ENCODE data around the gene KRTAP6-2. TPM values are rescaled to one million over a fixed set of nuclear protein-coding genes. Genes with fewer than 3 reads are reported as not detected.

The KRTAP6-2 gene
- total and polyA plus RNA-seq, 2 of the 13 experiments (the other 11 are each of a cell fraction or from before 2014, with no cell fraction given), result not detected

DNA sequence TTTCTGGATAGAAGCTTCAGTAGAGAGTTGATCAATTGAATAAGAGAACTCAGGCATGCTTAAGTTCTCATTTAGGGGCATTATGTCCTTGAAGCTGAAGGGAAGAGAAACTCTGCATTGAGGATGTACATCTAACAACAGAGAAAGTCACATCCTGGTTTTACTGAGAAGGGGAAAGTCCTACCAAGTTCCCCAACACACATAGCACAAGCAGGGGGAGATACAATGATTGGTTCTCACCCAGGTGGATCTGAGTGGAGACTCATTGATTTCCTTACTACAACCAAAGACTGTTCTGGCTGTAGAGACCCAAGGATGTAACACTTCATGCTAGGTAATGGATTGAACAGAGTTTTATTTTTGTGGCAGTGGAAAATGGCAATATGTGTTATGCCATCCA, 16.5 kb upstream of the KRTAP6-2 start:
- CTCF ChIA-PET (ENCODE audit: low intra/inter-chr PET ratio, low total read pairs), result no interaction called here
- H3K36me3 ChIP-seq (replicated peaks in 1 of 2; ENCODE audit: control insufficient read depth in 1 of 2, insufficient read depth in 2 of 2, low read length in 2 of 2), result no peaks in the 10 kb centered on the region
- BruUV-seq (replicated peaks), result no TSS peak
- no peaks in the 10 kb centered on the region for H4K20me1 ChIP-seq (ENCODE audit: insufficient read depth, low read length)
- no peaks in the 10 kb centered on the region for H3K4me1 ChIP-seq (ENCODE audit: insufficient read depth, low read length)
- FAIRE-seq (no peak), DNase-seq (ENCODE audit: low spot score) (no peak), ATAC-seq (no peak)
- H3K9me3 ChIP-seq (ENCODE audit: low read length), result peaks cover 83% of the 10 kb centered on the region
- no peak overlapping the region for H3K27ac ChIP-seq (ENCODE audit: extremely low read length, insufficient read depth, low read length)
- no peaks in the 10 kb centered on the region for H3K79me2 ChIP-seq (ENCODE audit: insufficient read depth, low read length)
- TF ChIP-seq ZNF468 (CRISPR knock-in tag; IDR thresholded peaks at IDR 0.05) (no peak), SRSF4 (IDR thresholded peaks at IDR 0.05; ENCODE audit: low read depth, low read length, poor library complexity, severe bottlenecking) (no peak), ZNF451 (CRISPR knock-in tag; IDR thresholded peaks at IDR 0.05) (no peak), MED8 (CRISPR knock-in tag; IDR thresholded peaks at IDR 0.05; ENCODE audit: insufficient replicate concordance) (no peak), PCBP1 (IDR thresholded peaks at IDR 0.05; ENCODE audit: borderline replicate concordance, low read depth, low read length) (no peak), REL (CRISPR knock-in tag; conservative IDR thresholded peaks at IDR 0.05) (no peak), MIER3 (CRISPR knock-in tag; IDR thresholded peaks at IDR 0.05; ENCODE audit: borderline replicate concordance) (no peak), ZNF382 (CRISPR knock-in tag; IDR thresholded peaks at IDR 0.05; ENCODE audit: borderline replicate concordance) (no peak), ZSCAN12 (CRISPR knock-in tag; IDR thresholded peaks at IDR 0.05) (no peak), PAF1 (CRISPR knock-in tag; IDR thresholded peaks at IDR 0.05) (no peak), NFKBIZ (CRISPR knock-in tag; IDR thresholded peaks at IDR 0.05) (no peak), CCAR2 (optimal IDR thresholded peaks at IDR 0.05; ENCODE audit: low read depth, low read length) (no peak), GLI4 (CRISPR knock-in tag; IDR thresholded peaks at IDR 0.05; ENCODE audit: borderline replicate concordance) (no peak), EED (CRISPR knock-in tag; IDR thresholded peaks at IDR 0.05) (no peak), SMAD1 (CRISPR knock-in tag; IDR thresholded peaks at IDR 0.05; ENCODE audit: borderline replicate concordance, low read depth) (no peak), NAIF1 (CRISPR knock-in tag; IDR thresholded peaks at IDR 0.05; ENCODE audit: borderline replicate concordance) (no peak), SOX6 (IDR thresholded peaks at IDR 0.05) (no peak), SOX6 (CRISPR knock-in tag; IDR thresholded peaks at IDR 0.05) (no peak)
- TF ChIP-seq, protein P1, sequence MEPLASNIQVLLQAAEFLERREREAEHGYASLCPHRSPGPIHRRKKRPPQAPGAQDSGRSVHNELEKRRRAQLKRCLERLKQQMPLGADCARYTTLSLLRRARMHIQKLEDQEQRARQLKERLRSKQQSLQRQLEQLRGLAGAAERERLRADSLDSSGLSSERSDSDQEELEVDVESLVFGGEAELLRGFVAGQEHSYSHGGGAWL (CRISPR knock-in tag; IDR thresholded peaks at IDR 0.05), result no peak
- TF ChIP-seq, protein P2, sequence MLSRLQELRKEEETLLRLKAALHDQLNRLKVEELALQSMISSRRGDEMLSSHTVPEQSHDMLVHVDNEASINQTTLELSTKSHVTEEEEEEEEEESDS (CRISPR knock-in tag; IDR thresholded peaks at IDR 0.05; ENCODE audit: borderline replicate concordance), result no peak
- intact Hi-C loops (cut with micrococcal nuclease; ENCODE audit: unreplicated experiment) (no loop called here), in situ Hi-C loops (cut with HindIII; ENCODE audit: extremely low pct_ligation_motif_present, low pct_unique_long_range_greater_than_20kb) (no loop called here)
- H3K4me3 ChIP-seq (replicated peaks in 1 of 3; ENCODE audit: insufficient read depth in 1 of 3, low read depth in 2 of 3, low read length in 3 of 3), result no peak overlapping the region
- no peak overlapping the region for H2AFZ ChIP-seq (ENCODE audit: low read length)
- H3K4me2 ChIP-seq (ENCODE audit: low read depth, low read length), result no peak overlapping the region
- POLR2A ChIA-PET, result no interaction called here
- H3K27me3 ChIP-seq (ENCODE audit: control insufficient read depth in 1 of 2, insufficient read depth in 2 of 2, low read length in 2 of 2), result no peaks in the 10 kb centered on the region
- no peak overlapping the region for H3K9ac ChIP-seq (ENCODE audit: insufficient read depth, low read depth, low read length)

Measured in HepG2 (cell line).